ENCODE results near the gene AP2A1. TPM values are rescaled to one million over a fixed set of nuclear protein-coding genes. Genes with fewer than 3 reads are reported as not detected.
A peak's percentile ranks its signal among the peaks of the same experiment; 100 is the strongest.

Gene AP2A1
- total and polyA plus RNA-seq, 2 of the 13 experiments (the other 11 are each of a cell fraction or from before 2014, with no cell fraction given): 22.7 to 39.7 TPM

GRCh38 chr19:49850487-49851342 is 83.9 kb downstream of the AP2A1 start, which contains the start of gene PTOV1 (continued):
- no peak for TF ChIP-seq ZNF280B (CRISPR knock-in tag; IDR thresholded peaks at IDR 0.05; ENCODE audit: borderline replicate concordance)
- no peak for TF ChIP-seq SMARCE1 (IDR thresholded peaks at IDR 0.05; ENCODE audit: borderline replicate concordance)
- TF ChIP-seq SMAD1 (CRISPR knock-in tag; IDR thresholded peaks at IDR 0.05; ENCODE audit: borderline replicate concordance, low read depth): no peak
- peak; percentile 5; the same call in 1 of the 2 replicates for TF ChIP-seq ISX (CRISPR knock-in tag; conservative IDR thresholded peaks at IDR 0.05)
- no peak for TF ChIP-seq ZBTB49 (CRISPR knock-in tag; IDR thresholded peaks at IDR 0.05; ENCODE audit: borderline replicate concordance)
- TF ChIP-seq HCFC1 (IDR thresholded peaks at IDR 0.05; ENCODE audit: low read depth, low read length): peak; percentile 82
- TF ChIP-seq ZNF235 (CRISPR knock-in tag; IDR thresholded peaks at IDR 0.05; ENCODE audit: borderline replicate concordance): no peak
- TF ChIP-seq MEF2D (CRISPR knock-in tag; IDR thresholded peaks at IDR 0.05): 0 out of 2 replicates have a peak, but pooled peaks have one; percentile 30
- TF ChIP-seq RARA (CRISPR knock-in tag; IDR thresholded peaks at IDR 0.05): peak; percentile 25
- no peak for TF ChIP-seq ZNF3 (CRISPR knock-in tag; IDR thresholded peaks at IDR 0.05)
- TF ChIP-seq ETV6 (CRISPR knock-in tag; conservative IDR thresholded peaks at IDR 0.05): no peak; the same call in 1 of the 2 replicates
- TF ChIP-seq ZNF674 (CRISPR knock-in tag; IDR thresholded peaks at IDR 0.05; ENCODE audit: low read depth): peak; percentile 48; the same call in 1 of the 2 replicates
- TF ChIP-seq ONECUT2 (CRISPR knock-in tag; IDR thresholded peaks at IDR 0.05): no peak
- TF ChIP-seq PRPF4 (IDR thresholded peaks at IDR 0.05; ENCODE audit: low read depth, low read length, poor library complexity, severe bottlenecking): no peak
- TF ChIP-seq MAF1 (CRISPR knock-in tag; IDR thresholded peaks at IDR 0.05; ENCODE audit: borderline replicate concordance): no peak
- peak; percentile 96 for TF ChIP-seq YEATS4 (CRISPR knock-in tag; IDR thresholded peaks at IDR 0.05; ENCODE audit: borderline replicate concordance)
- 0 out of 2 replicates have a peak, but pooled peaks have one; percentile 79 for TF ChIP-seq ZNF776 (CRISPR knock-in tag; IDR thresholded peaks at IDR 0.05)
- TF ChIP-seq MAZ (IDR thresholded peaks at IDR 0.05; ENCODE audit: borderline replicate concordance, low read depth, low read length): peak; percentile 47; the same call in 1 of the 2 replicates
- TF ChIP-seq MAZ (CRISPR knock-in tag; IDR thresholded peaks at IDR 0.05; ENCODE audit: low read depth): peak; percentile 89; the same call in 1 of the 2 replicates
- TF ChIP-seq ZNF138 (CRISPR knock-in tag; IDR thresholded peaks at IDR 0.05; ENCODE audit: low read depth): no peak
- 0 out of 2 replicates have a peak, but pooled peaks have one; percentile 61 for TF ChIP-seq ZNF749 (CRISPR knock-in tag; IDR thresholded peaks at IDR 0.05; ENCODE audit: borderline replicate concordance)
- TF ChIP-seq ZBTB14 (CRISPR knock-in tag; IDR thresholded peaks at IDR 0.05): peak; percentile 54
- TF ChIP-seq ZNF350 (CRISPR knock-in tag; IDR thresholded peaks at IDR 0.05; ENCODE audit: borderline replicate concordance, low read depth): peak; percentile 55; the same call in 1 of the 2 replicates
- no peak for TF ChIP-seq TBL1XR1 (IDR thresholded peaks at IDR 0.05; ENCODE audit: borderline replicate concordance, low read length, partially characterized antibody)
- 0 out of 2 replicates have a peak, but pooled peaks have one; percentile 36 for TF ChIP-seq ZNF230 (CRISPR knock-in tag; IDR thresholded peaks at IDR 0.05)
